Astrocyte of the cerebellum (primary cell): ENCODE results near the gene LBP.
"Not testable (repeated sequence)": the region's sequence is repeated elsewhere in the genome, so short reads cannot be mapped to it uniquely, and the experiment has no call there.

Source experiments
- DNase-seq: peaks from one replicate; pipeline ENCODE4 v3.0.0-alpha.2; 2011; ENCODE audit warnings: low read depth
- H3K4me3 ChIP-seq: 2 replicates; pipeline ENCODE4 v1.5.1; 2011; ENCODE audit warnings: mild to moderate bottlenecking, low read depth, low read length, moderate library complexity
- CTCF ChIP-seq: IDR thresholded peaks from 2 replicates; pipeline ENCODE4 v1.5.1; 2012; ENCODE audit warnings: low read length, low read depth, moderate library complexity, mild to moderate bottlenecking; ENCODE audit errors: missing control alignments
- in situ Hi-C: cut with HindIII; loops from 2 replicates; pipeline ENCODE4 v1.10.0; 2017; ENCODE audit warnings: low sequenced_read_pairs

Gene LBP

GRCh38 chr20:38337561-38338140 is 8.6 kb upstream of the LBP start:
- H3K4me3 ChIP-seq = no peak overlapping the region
- DNase-seq = no peak
- TF ChIP-seq CTCF = peak; percentile 36
- in situ Hi-C loops = no loop called here

GRCh38 chr20:38338849-38339520 is 7.3 kb upstream of the LBP start:
- in situ Hi-C loops = no loop called here
- no peak for TF ChIP-seq CTCF
- no peak overlapping the region for H3K4me3 ChIP-seq
- DNase-seq = no peak

GRCh38 chr20:38339521-38339896 is 6.8 kb upstream of the LBP start:
- DNase-seq, in situ Hi-C loops, H3K4me3 ChIP-seq: not testable (repeated sequence)

GRCh38 chr20:38339997-38340396 is 6.3 kb upstream of the LBP start:
- in situ Hi-C loops = no loop called here
- no peak for DNase-seq
- no peak for TF ChIP-seq CTCF
- H3K4me3 ChIP-seq = no peak overlapping the region

- TF ChIP-seq CTCF = no peak
- H3K4me3 ChIP-seq = no peak overlapping the region
- DNase-seq = no peak
- in situ Hi-C loops = no loop called here
Measured at GRCh38 chr20:38340693-38341092, 5.6 kb upstream of the LBP start.

GRCh38 chr20:38342216-38342615 is 4.1 kb upstream of the LBP start:
- DNase-seq = no peak
- in situ Hi-C loops = no loop called here
- TF ChIP-seq CTCF = no peak
- H3K4me3 ChIP-seq = no peak overlapping the region

GRCh38 chr20:38342713-38343310 is 3.5 kb upstream of the LBP start:
- in situ Hi-C loops = no loop called here
- TF ChIP-seq CTCF = no peak
- no peak for DNase-seq
- H3K4me3 ChIP-seq = no peak overlapping the region
